ENCODE measurements around the gene SVIL.
"Not testable (repeated sequence)": the region's sequence is repeated elsewhere in the genome, so short reads cannot be mapped to it uniquely, and the experiment has no call there.

- TF ChIP-seq CTCF (IDR thresholded peaks at IDR 0.05; ENCODE audit: poor library complexity, severe bottlenecking); RAD21 (conservative IDR thresholded peaks at IDR 0.05); MXI1 (conservative IDR thresholded peaks at IDR 0.05; ENCODE audit: poor library complexity, severe bottlenecking); EZH2 (IDR thresholded peaks at IDR 0.05; ENCODE audit: borderline replicate concordance, insufficient read depth, low read length, poor library complexity, severe bottlenecking); TAF1 (IDR thresholded peaks at IDR 0.05; ENCODE audit: low read depth); POLR2AphosphoS5 (IDR thresholded peaks at IDR 0.05); REST (IDR thresholded peaks at IDR 0.05; ENCODE audit: borderline replicate concordance); SMC3 (conservative IDR thresholded peaks at IDR 0.05; ENCODE audit: poor library complexity): not testable (repeated sequence)
These were observed 71.8 kb downstream of the SVIL start for GRCh38 chr10:29563006-29563405.
